HepG2 (cell line): ENCODE data around the gene NUAK2. TPM values are rescaled to one million over a fixed set of nuclear protein-coding genes. Genes with fewer than 3 reads are reported as not detected.

Source experiments
- ADNP ChIP-seq: sonication (generic); formaldehyde crosslinking; IDR thresholded peaks from 2 replicates; pipeline ENCODE4 v1.4.0; 2020; ENCODE audit warnings: missing genetic modification reagents
- DMAP1 ChIP-seq: IDR thresholded peaks from 2 replicates; pipeline ENCODE4 v1.6.1; 2016
- HDAC1 ChIP-seq: sonication (generic); formaldehyde crosslinking; IDR thresholded peaks from 2 replicates; pipeline ENCODE4 v1.5.1; 2020; ENCODE audit warnings: mild to moderate bottlenecking, missing genetic modification reagents
- HDAC6 ChIP-seq: fragments of 200-600 bp; sonication (generic); IDR thresholded peaks from 2 replicates; pipeline ENCODE4 v1.7.0; 2017; ENCODE audit warnings: mild to moderate bottlenecking, antibody characterized with exemption, low read length, low read depth
- HOXA3 ChIP-seq: sonication (generic); formaldehyde crosslinking; IDR thresholded peaks from 2 replicates; pipeline ENCODE4 v1.5.0; 2020; ENCODE audit warnings: missing genetic modification reagents
- MAX ChIP-seq: IDR thresholded peaks from 2 replicates; pipeline ENCODE4 v1.6.1; 2012; ENCODE audit warnings: inconsistent platforms
- MED8 ChIP-seq: sonication (generic); formaldehyde crosslinking; IDR thresholded peaks from 2 replicates; pipeline ENCODE4 v1.8.1; 2023; ENCODE audit warnings: mild to moderate bottlenecking, missing genetic modification reagents; ENCODE audit not compliant: insufficient replicate concordance
- NFKB2 ChIP-seq: sonication (generic); formaldehyde crosslinking; IDR thresholded peaks from 2 replicates; pipeline ENCODE4 v1.4.0; 2020; ENCODE audit warnings: missing genetic modification reagents, borderline replicate concordance
- RBM39 ChIP-seq: fragments of 200-400 bp; formaldehyde crosslinking; IDR thresholded peaks from one replicate; pipeline ENCODE4 v1.6.1; 2018; ENCODE audit warnings: antibody characterized with exemption, mild to moderate bottlenecking, low read depth, low read length; ENCODE audit not compliant: poor library complexity, severe bottlenecking
- THAP9 ChIP-seq: sonication (generic); formaldehyde crosslinking; IDR thresholded peaks from 2 replicates; pipeline ENCODE4; 2020; ENCODE audit warnings: missing genetic modification reagents, mild to moderate bottlenecking, borderline replicate concordance
- ZNF333 ChIP-seq: sonication (generic); formaldehyde crosslinking; IDR thresholded peaks from 2 replicates; pipeline ENCODE4 v1.4.0; 2020; ENCODE audit warnings: mild to moderate bottlenecking, missing genetic modification reagents, borderline replicate concordance
- ZNF543 ChIP-seq: sonication (generic); formaldehyde crosslinking; IDR thresholded peaks from 2 replicates; pipeline ENCODE4 v1.4.0; 2020; ENCODE audit warnings: mild to moderate bottlenecking, missing genetic modification reagents
- ZNF652 ChIP-seq: IDR thresholded peaks from 2 replicates; pipeline ENCODE4 v1.6.1; 2016; ENCODE audit warnings: low read depth, borderline replicate concordance
- ZNF761 ChIP-seq: sonication (generic); formaldehyde crosslinking; conservative IDR thresholded peaks from 2 replicates; pipeline ENCODE4 v1.4.0; 2020; ENCODE audit warnings: mild to moderate bottlenecking, missing genetic modification reagents
- ZNF768 ChIP-seq: sonication (generic); formaldehyde crosslinking; IDR thresholded peaks from 2 replicates; pipeline ENCODE4 v1.4.0; 2020; ENCODE audit warnings: missing genetic modification reagents
- ZNF780A ChIP-seq: sonication (generic); formaldehyde crosslinking; IDR thresholded peaks from 2 replicates; pipeline ENCODE4 v1.8.0; 2022; ENCODE audit warnings: mild to moderate bottlenecking, missing genetic modification reagents, moderate library complexity
- ZNF800 ChIP-seq: sonication (generic); formaldehyde crosslinking; IDR thresholded peaks from 2 replicates; pipeline ENCODE4 v1.4.0; 2020; ENCODE audit warnings: missing genetic modification reagents
- ZSCAN31 ChIP-seq: sonication (generic); formaldehyde crosslinking; IDR thresholded peaks from 2 replicates; pipeline ENCODE4 v1.5.0; 2020; ENCODE audit warnings: low read depth, mild to moderate bottlenecking, missing genetic modification reagents
- polyA plus RNA-seq, 8 experiments: library from polyadenylated mRNA; depleted of rRNA in 3 of 8; stranded (reverse) in 7 of 8; unstranded in 1 of 8; fragments of >200 nt; fragmentation: Illumina TruSeq in 4 of 8; extraction: Trizol in 4 of 8; gene quantifications; 2 replicates each; pipeline versions ENCODE4 v1.2.1 to v1.2.3, GENCODE V29; 2011 to 2016; ENCODE audit warnings: low read depth in 4 of 8, missing spikeins in 1 of 8, mixed read lengths in 1 of 8; ENCODE audit not compliant: insufficient read depth in 1 of 8
- total RNA-seq, 5 experiments: library from RNA; depleted of rRNA; stranded (reverse); fragments of >200 nt; fragmentation: Illumina TruSeq; extraction: Trizol; gene quantifications; 2 replicates each; pipeline ENCODE4 v1.2.3, GENCODE V29; 2016; ENCODE audit warnings: low read depth in 1 of 5
- TF ChIP-seq, protein P1 (sequence below): sonication (generic); formaldehyde crosslinking; IDR thresholded peaks from 2 replicates; pipeline ENCODE4 v1.4.0; 2020; ENCODE audit warnings: missing genetic modification reagents, borderline replicate concordance

NUAK2 gene
- total and polyA plus RNA-seq, 2 of the 13 experiments (the other 11 are each of a cell fraction or from before 2014, with no cell fraction given): 0.75 to 1.1 TPM

DNA sequence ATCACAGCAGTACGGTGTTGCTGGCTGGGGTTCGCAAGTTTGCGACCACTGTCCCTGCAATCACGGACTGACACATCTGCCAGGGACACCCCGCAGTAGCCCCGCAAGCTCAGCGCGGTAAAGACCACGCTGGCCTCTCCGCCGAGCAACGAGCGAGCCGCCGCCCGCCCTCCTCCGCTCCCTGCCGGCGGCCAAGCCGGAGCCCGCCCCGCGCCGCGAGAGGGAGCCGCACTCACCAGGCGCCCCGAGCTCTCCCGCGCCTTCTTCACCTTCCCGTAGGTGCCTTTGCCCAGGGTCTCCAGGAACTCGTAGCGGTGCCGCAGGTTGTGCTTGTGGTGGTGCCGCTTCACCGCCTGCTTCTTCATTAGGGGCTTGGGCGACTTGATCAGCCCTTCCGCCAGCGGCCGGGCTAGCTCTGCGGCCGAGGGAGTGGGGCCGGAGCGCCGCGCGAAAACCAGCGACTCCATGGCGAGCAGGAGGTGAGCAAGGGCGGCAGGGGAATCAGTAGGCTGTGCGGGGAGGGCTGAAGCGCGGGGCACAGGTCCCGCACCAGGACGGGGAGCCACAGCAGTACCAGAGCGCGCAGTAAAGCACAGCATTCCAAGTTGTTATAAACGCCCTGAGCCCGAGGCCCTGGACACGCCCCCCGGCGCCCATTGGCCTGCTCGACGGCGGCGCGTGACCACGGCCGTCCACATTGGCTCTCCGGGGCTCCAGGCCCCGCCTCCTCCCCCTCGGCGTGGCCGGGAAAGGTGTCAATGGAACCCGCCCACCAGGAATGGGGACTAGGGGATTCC, at the start of gene NUAK2 (continued):
- 0 out of 2 replicates have a peak, but pooled peaks have one; percentile 49 for TF ChIP-seq THAP9 (CRISPR knock-in tag)
- TF ChIP-seq ZNF333: 0 out of 2 replicates have a peak, but pooled peaks have one; percentile 70
- TF ChIP-seq MAX: peak; percentile 72
- TF ChIP-seq HDAC6: no peak
- TF ChIP-seq, protein P1, sequence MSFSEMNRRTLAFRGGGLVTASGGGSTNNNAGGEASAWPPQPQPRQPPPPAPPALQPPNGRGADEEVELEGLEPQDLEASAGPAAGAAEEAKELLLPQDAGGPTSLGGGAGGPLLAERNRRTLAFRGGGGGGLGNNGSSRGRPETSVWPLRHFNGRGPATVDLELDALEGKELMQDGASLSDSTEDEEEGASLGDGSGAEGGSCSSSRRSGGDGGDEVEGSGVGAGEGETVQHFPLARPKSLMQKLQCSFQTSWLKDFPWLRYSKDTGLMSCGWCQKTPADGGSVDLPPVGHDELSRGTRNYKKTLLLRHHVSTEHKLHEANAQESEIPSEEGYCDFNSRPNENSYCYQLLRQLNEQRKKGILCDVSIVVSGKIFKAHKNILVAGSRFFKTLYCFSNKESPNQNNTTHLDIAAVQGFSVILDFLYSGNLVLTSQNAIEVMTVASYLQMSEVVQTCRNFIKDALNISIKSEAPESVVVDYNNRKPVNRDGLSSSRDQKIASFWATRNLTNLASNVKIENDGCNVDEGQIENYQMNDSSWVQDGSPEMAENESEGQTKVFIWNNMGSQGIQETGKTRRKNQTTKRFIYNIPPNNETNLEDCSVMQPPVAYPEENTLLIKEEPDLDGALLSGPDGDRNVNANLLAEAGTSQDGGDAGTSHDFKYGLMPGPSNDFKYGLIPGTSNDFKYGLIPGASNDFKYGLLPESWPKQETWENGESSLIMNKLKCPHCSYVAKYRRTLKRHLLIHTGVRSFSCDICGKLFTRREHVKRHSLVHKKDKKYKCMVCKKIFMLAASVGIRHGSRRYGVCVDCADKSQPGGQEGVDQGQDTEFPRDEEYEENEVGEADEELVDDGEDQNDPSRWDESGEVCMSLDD (CRISPR knock-in tag): no peak
- TF ChIP-seq ZSCAN31 (CRISPR knock-in tag): peak; percentile 81
- TF ChIP-seq ADNP (CRISPR knock-in tag): peak; percentile 34; the same call in 1 of the 2 replicates
- TF ChIP-seq ZNF652 (CRISPR knock-in tag): no peak
- 0 out of 2 replicates have a peak, but pooled peaks have one; percentile 14 for TF ChIP-seq HOXA3
- peak; percentile 64; the same call in 1 of the 2 replicates for TF ChIP-seq ZNF543 (CRISPR knock-in tag)
- TF ChIP-seq NFKB2 (CRISPR knock-in tag): peak; percentile 36; the same call in 1 of the 2 replicates
- peak; percentile 80; the same call in 1 of the 2 replicates for TF ChIP-seq ZNF768 (CRISPR knock-in tag)
- TF ChIP-seq MED8 (CRISPR knock-in tag): peak; percentile 35
- TF ChIP-seq DMAP1 (CRISPR knock-in tag): peak; percentile 50; the same call in 1 of the 2 replicates
- TF ChIP-seq HDAC1: 0 out of 2 replicates have a peak, but pooled peaks have one; percentile 34
- peak; percentile 80 for TF ChIP-seq ZNF800 (CRISPR knock-in tag)
- 0 out of 2 replicates have a peak, but pooled peaks have one; percentile 31 for TF ChIP-seq ZNF761 (CRISPR knock-in tag)
- peak; percentile 91 for TF ChIP-seq RBM39
- TF ChIP-seq ZNF780A (CRISPR knock-in tag): no peak
